AG09319 (cell line): Measurements from ENCODE around the gene AGAP2.

Experiments used
- DNase-seq: peaks from one replicate; pipeline ENCODE4 v3.0.0-alpha.2; 2010; ENCODE audit warnings: low read depth; ENCODE audit errors: extremely low read depth
- CTCF ChIP-seq: IDR thresholded peaks from 2 replicates; pipeline ENCODE4 v1.5.1; 2011; ENCODE audit warnings: low read depth, mild to moderate bottlenecking, inconsistent platforms, low read length, moderate library complexity

Gene AGAP2

GRCh38 chr12:57744194-57744776 lies 5.7 kb upstream of the AGAP2 start:
- TF ChIP-seq CTCF: no peak
- DNase-seq: peak; percentile 69

GRCh38 chr12:57743769-57744168 lies 5.2 kb upstream of the AGAP2 start:
- DNase-seq: no peak
- no peak for TF ChIP-seq CTCF

- TF ChIP-seq CTCF: no peak
- DNase-seq: no peak
Measured at GRCh38 chr12:57741844-57742738, 3.5 kb upstream of the AGAP2 start.

- TF ChIP-seq CTCF: no peak
- DNase-seq: no peak
Measured at GRCh38 chr12:57741413-57741789, 2.9 kb upstream of the AGAP2 start.

GRCh38 chr12:57740656-57741412 lies 2.3 kb upstream of the AGAP2 start:
- DNase-seq: no peak
- no peak for TF ChIP-seq CTCF

- TF ChIP-seq CTCF: no peak
Measured at GRCh38 chr12:57739914-57740538, 1.5 kb upstream of the AGAP2 start.

More at GRCh38 chr12:57739914-57740538, 1.5 kb upstream of the AGAP2 start:
- no peak for DNase-seq
